Body of pancreas (tissue), 4 donors: ENCODE measurements around the gene FILIP1L. TPM values are rescaled to one million over a fixed set of nuclear protein-coding genes. Genes with fewer than 3 reads are reported as not detected.

ENCODE experiments used
- ATAC-seq: fragments of 150-250 bp; one replicate; pipeline ENCODE4 v1.9.1; 2016
- DNase-seq, 4 donors: peaks; one replicate each; pipeline ENCODE4 v3.0.0-alpha.2; 2019
- H3K27ac ChIP-seq, 4 donors: fragments of 200-600 bp; sonication (generic); 1 replicate in 3 of 4; 2 replicates in 1 of 4; pipeline versions ENCODE4 v1.5.1 to v1.6.1; 2016 to 2019; ENCODE audit warnings: mild to moderate bottlenecking in 1 of 4, mixed read lengths in 1 of 4, moderate library complexity in 1 of 4
- H3K27me3 ChIP-seq, 2 donors: fragments of 200-600 bp; sonication (generic); one replicate each; pipeline ENCODE4 v1.6.0; 2016; ENCODE audit warnings: mild to moderate bottlenecking in 1 of 2
- H3K36me3 ChIP-seq, 2 donors: fragments of 200-600 bp; sonication (generic); replicated peaks in 1 of 2; 2 replicates each; pipeline ENCODE4 v1.5.1; 2016; ENCODE audit warnings: low read depth in 2 of 2; ENCODE audit not compliant: insufficient read depth in 1 of 2
- H3K4me1 ChIP-seq: fragments of 200-600 bp; sonication (generic); one replicate; pipeline ENCODE4 v1.6.0; 2016
- H3K4me3 ChIP-seq, 2 donors: fragments of 200-600 bp; sonication (generic); 1 replicate in 1 of 2; 2 replicates in 1 of 2; pipeline ENCODE4 v1.5.1; 2016 to 2019
- H3K9me3 ChIP-seq, 3 donors: fragments of 200-600 bp; sonication (generic); 1 replicate in 2 of 3; 2 replicates in 1 of 3; pipeline ENCODE4 v1.5.1; 2016
- CTCF ChIP-seq, 7 experiments: fragments of 450-650 bp in 4 of 7; fragments of 200-600 bp in 3 of 7; sonication (generic) in 3 of 7; IDR thresholded peaks; one replicate each; pipeline ENCODE4 v1.5.1; 2016 to 2019; ENCODE audit warnings: antibody characterized with exemption in 7 of 7
- POLR2A ChIP-seq, 3 donors: fragments of 450-650 bp; IDR thresholded peaks; one replicate each; pipeline ENCODE4 v1.6.1; 2016; ENCODE audit warnings: antibody characterized with exemption in 3 of 3, mild to moderate bottlenecking in 2 of 3
- WGBS, 2 donors: methylation state at CpG; one replicate each; pipeline ENCODE4 v1.1.5; 2017; 5-methylcytosine and 5-hydroxymethylcytosine counted together
- intact Hi-C: fragments of 100-400 bp; cut with DNase I; formaldehyde crosslinking; loops from one replicate; pipeline ENCODE4 v1.15.1; 2023
- total RNA-seq, 2 donors: library from RNA; depleted of rRNA; stranded (reverse); fragments of >200 nt; gene quantifications; one replicate each; pipeline ENCODE4 v1.1.0, GENCODE V29; 2016

The FILIP1L gene
- total RNA-seq, 2 donors from 2014 or later: 27.8 to 47.8 TPM

- no peaks in the 10 kb centered on the region for H3K9me3 ChIP-seq
- intact Hi-C loops: no loop called here
- WGBS, 2 donors: 45 to 47% methylated on average over 7 of the region's 7 CpGs
- DNase-seq (peak in 1 of 4 donors; percentile 10), ATAC-seq (no peak)
- peaks cover 32% of the 10 kb centered on the region for H3K4me1 ChIP-seq
- H3K27me3 ChIP-seq: no peaks in the 10 kb centered on the region
- no peaks in the 10 kb centered on the region for H3K36me3 ChIP-seq
- TF ChIP-seq POLR2A (IDR thresholded peaks at IDR 0.05) (no peak), CTCF (IDR thresholded peaks at IDR 0.05) (no peak)
- H3K4me3 ChIP-seq: no peak overlapping the region
- H3K27ac ChIP-seq: peak overlapping the region in 3 of 4 donors; percentile 15 to 46 (median 17)
Measured at GRCh38 chr3:100076731-100077529, 37.4 kb downstream of the FILIP1L start.

DNA sequence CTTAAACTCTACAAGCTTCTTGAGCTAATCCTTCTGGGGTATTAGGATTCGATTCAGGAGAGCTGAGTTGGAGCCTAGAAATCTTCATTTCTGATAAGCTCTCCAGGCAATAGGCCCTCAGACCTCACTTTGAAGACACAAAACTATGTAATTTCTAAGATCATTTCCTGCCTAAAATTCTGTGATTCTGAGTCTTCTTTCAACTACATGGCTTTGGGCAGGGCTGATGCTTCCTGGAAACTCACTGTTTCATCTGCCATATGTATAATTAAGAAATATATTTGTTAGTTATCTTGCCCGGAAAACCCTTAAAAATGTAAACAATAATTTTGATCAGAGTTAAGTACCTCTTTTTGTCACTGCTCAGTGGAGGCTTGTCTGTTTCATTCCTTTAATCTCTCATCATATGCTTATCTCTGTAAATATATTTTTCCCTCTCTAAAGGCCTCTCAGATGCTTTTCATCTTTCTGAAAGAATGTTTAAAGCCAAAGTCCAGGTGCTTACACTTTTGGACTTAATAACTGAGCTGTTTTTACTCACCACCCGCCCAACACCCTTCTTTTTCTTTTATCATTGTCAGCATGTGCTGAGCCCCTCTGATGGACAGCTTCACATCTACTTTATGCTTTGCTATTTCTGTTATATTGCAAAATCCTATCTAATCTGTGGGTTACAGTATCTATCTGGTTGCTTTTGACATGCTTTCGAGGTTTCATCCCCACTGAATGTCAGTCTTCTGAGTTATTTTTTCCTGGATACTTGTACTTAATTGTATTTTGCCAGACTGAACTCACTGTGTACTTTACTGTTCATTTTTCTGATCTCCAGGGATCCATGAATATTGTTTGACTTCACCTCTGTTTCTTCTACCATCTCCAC, 38.2 kb downstream of the FILIP1L start:
- no peak for ATAC-seq
- Histone ChIP-seq H3K27me3 (no peaks in the 10 kb centered on the region), H3K4me1 (peaks cover 28% of the 10 kb centered on the region), H3K36me3 (no peaks in the 10 kb centered on the region), H3K9me3 (no peaks in the 10 kb centered on the region), H3K4me3 (no peak overlapping the region), H3K27ac (peak overlapping the region in 1 of 4 donors; percentile 46)
- no peak for TF ChIP-seq CTCF (IDR thresholded peaks at IDR 0.05)
- no peak for TF ChIP-seq POLR2A (IDR thresholded peaks at IDR 0.05)
- WGBS, 2 donors: 75 to 80% methylated on average over 4 of the region's 4 CpGs
- intact Hi-C loops: no loop called here
- DNase-seq: no peak

- TF ChIP-seq CTCF (IDR thresholded peaks at IDR 0.05): no peak
- no peak for TF ChIP-seq POLR2A (IDR thresholded peaks at IDR 0.05)
- 91 to 93% methylated on average over 4 of the region's 4 CpGs for WGBS, 2 donors
- Histone ChIP-seq H3K4me1 (peaks cover 19% of the 10 kb centered on the region), H3K4me3 (no peak overlapping the region), H3K27ac (no peak overlapping the region), H3K27me3 (no peaks in the 10 kb centered on the region), H3K36me3 (no peaks in the 10 kb centered on the region), H3K9me3 (no peaks in the 10 kb centered on the region)
- DNase-seq (no peak), ATAC-seq (no peak)
- intact Hi-C loops: no loop called here
Measured at GRCh38 chr3:100075196-100075595, 39.1 kb downstream of the FILIP1L start.

DNA sequence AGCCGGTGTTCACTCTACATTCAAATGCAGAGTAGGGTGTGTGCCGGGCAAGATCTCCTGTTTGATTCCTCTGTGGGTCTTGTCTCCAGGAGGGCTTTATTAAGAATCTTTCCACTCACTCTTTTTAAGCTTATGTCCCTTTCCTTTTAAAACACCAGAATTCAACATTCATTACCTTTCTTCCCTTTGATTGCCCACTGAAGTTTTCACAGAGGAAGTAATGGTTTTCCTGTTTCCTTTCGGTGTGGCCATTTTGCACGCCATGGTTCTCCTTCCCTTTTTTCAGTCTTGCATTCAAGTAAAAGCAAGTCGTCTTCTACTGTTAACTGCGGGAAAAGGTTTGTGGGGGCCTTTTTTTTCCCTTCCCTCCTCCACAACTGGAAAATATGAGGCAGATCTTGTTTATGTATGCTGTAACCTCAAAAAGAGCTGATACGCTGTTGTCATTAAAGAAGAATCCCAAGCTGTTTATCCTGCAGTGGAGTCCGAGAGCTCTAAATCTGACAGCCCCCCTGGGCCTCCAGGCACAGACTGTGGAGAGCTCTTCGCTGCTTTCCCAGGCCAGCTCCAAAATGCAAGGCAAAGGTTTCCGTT, 40.5 kb downstream of the FILIP1L start:
- H3K27ac ChIP-seq: peak overlapping the region in 1 of 4 donors; percentile 28
- intact Hi-C loops: no loop called here
- WGBS, 2 donors: 68 to 87% methylated on average over 10 of the region's 10 CpGs
- H3K36me3 ChIP-seq: no peaks in the 10 kb centered on the region
- DNase-seq: no peak
- TF ChIP-seq POLR2A (IDR thresholded peaks at IDR 0.05): no peak
- no peak for TF ChIP-seq CTCF (IDR thresholded peaks at IDR 0.05)
- H3K4me1 ChIP-seq: peaks cover 18% of the 10 kb centered on the region
- H3K4me3 ChIP-seq: no peak overlapping the region
- ATAC-seq: no peak
- no peaks in the 10 kb centered on the region for H3K27me3 ChIP-seq
- H3K9me3 ChIP-seq: no peaks in the 10 kb centered on the region
